ENCODE measurements around the gene FBLN2.
"Not testable (repeated sequence)": the region's sequence is repeated elsewhere in the genome, so short reads cannot be mapped to it uniquely, and the experiment has no call there.

FBLN2 gene

GRCh38 chr3:13513913-13514517, 34.9 kb upstream of the FBLN2 start:
- no peak for DNase-seq (ENCODE audit: low spot score)

GRCh38 chr3:13514639-13515435, 34.1 kb upstream of the FBLN2 start:
- DNase-seq (ENCODE audit: low spot score): no peak

- DNase-seq (ENCODE audit: low spot score): no peak
Measured at GRCh38 chr3:13515786-13516759, 32.9 kb upstream of the FBLN2 start.

- DNase-seq (ENCODE audit: low spot score): no peak
Measured at GRCh38 chr3:13516760-13517135, 32.2 kb upstream of the FBLN2 start.

GRCh38 chr3:13517253-13517977, 31.5 kb upstream of the FBLN2 start:
- no peak for DNase-seq (ENCODE audit: low spot score)

GRCh38 chr3:13518516-13518953, 30.4 kb upstream of the FBLN2 start:
- peak; percentile 13 for DNase-seq (ENCODE audit: low spot score)

- DNase-seq (ENCODE audit: low spot score): no peak
Measured at GRCh38 chr3:13519006-13519791, 29.7 kb upstream of the FBLN2 start.

GRCh38 chr3:13520326-13520880, 28.5 kb upstream of the FBLN2 start:
- DNase-seq (ENCODE audit: low spot score): no peak

GRCh38 chr3:13521309-13521708, 27.6 kb upstream of the FBLN2 start:
- DNase-seq (ENCODE audit: low spot score): no peak

- DNase-seq (ENCODE audit: low spot score): not testable (repeated sequence)
Measured at GRCh38 chr3:13521749-13522148, 27.2 kb upstream of the FBLN2 start.

- no peak for DNase-seq (ENCODE audit: low spot score)
Measured at GRCh38 chr3:13522236-13522635, 26.7 kb upstream of the FBLN2 start.

GRCh38 chr3:13524979-13525669, 23.8 kb upstream of the FBLN2 start:
- no peak for DNase-seq (ENCODE audit: low spot score)

- no peak for DNase-seq (ENCODE audit: low spot score)
Measured at GRCh38 chr3:13525827-13526625, 22.9 kb upstream of the FBLN2 start.

GRCh38 chr3:13526626-13526949, 22.3 kb upstream of the FBLN2 start:
- DNase-seq (ENCODE audit: low spot score): no peak

- DNase-seq (ENCODE audit: low spot score): peak; percentile 12
Measured at GRCh38 chr3:13528217-13528867, 20.6 kb upstream of the FBLN2 start.

- no peak for DNase-seq (ENCODE audit: low spot score)
Measured at GRCh38 chr3:13529196-13530112, 19.5 kb upstream of the FBLN2 start.

GRCh38 chr3:13530241-13531009, 18.5 kb upstream of the FBLN2 start:
- no peak for DNase-seq (ENCODE audit: low spot score)
